Measurements from ENCODE around the gene WEE2.

DNA sequence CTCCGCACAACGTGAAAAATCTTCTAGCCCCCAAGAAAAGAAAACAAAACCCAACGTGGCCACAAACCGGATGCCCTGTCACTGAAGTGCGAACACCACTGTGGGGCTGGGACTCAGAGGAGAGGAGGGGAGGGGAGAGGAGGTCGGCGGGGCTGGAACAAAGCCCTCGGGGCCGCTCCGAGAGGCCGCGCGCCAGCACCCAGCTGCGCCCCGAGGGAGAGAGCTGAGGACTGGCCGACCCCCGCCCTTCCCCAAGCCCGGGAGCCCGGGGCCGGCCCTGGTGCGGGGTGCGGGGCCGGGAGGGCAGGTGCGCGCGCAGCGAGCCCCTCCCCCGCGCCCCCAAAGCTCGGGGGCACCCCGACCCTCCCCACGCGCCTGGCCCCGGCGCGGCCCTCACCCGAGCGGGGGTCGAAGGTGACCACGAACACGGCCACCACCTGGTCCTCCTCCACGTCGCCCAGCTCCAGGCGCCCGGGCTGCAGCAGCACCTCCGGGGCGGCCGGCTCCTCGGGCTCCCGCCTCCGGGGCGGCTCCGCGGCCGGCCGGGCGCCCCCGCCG lies 6.6 kb upstream of the WEE2 start:
- TF ChIP-seq, protein P1, sequence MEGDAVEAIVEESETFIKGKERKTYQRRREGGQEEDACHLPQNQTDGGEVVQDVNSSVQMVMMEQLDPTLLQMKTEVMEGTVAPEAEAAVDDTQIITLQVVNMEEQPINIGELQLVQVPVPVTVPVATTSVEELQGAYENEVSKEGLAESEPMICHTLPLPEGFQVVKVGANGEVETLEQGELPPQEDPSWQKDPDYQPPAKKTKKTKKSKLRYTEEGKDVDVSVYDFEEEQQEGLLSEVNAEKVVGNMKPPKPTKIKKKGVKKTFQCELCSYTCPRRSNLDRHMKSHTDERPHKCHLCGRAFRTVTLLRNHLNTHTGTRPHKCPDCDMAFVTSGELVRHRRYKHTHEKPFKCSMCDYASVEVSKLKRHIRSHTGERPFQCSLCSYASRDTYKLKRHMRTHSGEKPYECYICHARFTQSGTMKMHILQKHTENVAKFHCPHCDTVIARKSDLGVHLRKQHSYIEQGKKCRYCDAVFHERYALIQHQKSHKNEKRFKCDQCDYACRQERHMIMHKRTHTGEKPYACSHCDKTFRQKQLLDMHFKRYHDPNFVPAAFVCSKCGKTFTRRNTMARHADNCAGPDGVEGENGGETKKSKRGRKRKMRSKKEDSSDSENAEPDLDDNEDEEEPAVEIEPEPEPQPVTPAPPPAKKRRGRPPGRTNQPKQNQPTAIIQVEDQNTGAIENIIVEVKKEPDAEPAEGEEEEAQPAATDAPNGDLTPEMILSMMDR (IDR thresholded peaks at IDR 0.05) = no peak
- no peak for TF ChIP-seq SIN3A (IDR thresholded peaks at IDR 0.05; ENCODE audit: borderline replicate concordance, insufficient read depth, low read depth, low read length)
- TF ChIP-seq, protein P2, sequence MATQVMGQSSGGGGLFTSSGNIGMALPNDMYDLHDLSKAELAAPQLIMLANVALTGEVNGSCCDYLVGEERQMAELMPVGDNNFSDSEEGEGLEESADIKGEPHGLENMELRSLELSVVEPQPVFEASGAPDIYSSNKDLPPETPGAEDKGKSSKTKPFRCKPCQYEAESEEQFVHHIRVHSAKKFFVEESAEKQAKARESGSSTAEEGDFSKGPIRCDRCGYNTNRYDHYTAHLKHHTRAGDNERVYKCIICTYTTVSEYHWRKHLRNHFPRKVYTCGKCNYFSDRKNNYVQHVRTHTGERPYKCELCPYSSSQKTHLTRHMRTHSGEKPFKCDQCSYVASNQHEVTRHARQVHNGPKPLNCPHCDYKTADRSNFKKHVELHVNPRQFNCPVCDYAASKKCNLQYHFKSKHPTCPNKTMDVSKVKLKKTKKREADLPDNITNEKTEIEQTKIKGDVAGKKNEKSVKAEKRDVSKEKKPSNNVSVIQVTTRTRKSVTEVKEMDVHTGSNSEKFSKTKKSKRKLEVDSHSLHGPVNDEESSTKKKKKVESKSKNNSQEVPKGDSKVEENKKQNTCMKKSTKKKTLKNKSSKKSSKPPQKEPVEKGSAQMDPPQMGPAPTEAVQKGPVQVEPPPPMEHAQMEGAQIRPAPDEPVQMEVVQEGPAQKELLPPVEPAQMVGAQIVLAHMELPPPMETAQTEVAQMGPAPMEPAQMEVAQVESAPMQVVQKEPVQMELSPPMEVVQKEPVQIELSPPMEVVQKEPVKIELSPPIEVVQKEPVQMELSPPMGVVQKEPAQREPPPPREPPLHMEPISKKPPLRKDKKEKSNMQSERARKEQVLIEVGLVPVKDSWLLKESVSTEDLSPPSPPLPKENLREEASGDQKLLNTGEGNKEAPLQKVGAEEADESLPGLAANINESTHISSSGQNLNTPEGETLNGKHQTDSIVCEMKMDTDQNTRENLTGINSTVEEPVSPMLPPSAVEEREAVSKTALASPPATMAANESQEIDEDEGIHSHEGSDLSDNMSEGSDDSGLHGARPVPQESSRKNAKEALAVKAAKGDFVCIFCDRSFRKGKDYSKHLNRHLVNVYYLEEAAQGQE (IDR thresholded peaks at IDR 0.05; ENCODE audit: insufficient read depth in 1 of 2, low read depth in 2 of 2, low read length in 1 of 2) = no peak
- TF ChIP-seq POLR2AphosphoS5 (IDR thresholded peaks at IDR 0.05; ENCODE audit: low read depth, low read length) = no peak
